Testis (tissue), 2 donors: Measurements from ENCODE around the gene PITPNM3.

Experiments used
- POLR2A ChIP-seq: fragments of 450-650 bp; IDR thresholded peaks from one replicate; pipeline ENCODE4 v1.6.1; 2017; ENCODE audit warnings: antibody characterized with exemption, mild to moderate bottlenecking, moderate library complexity
- TF ChIP-seq, protein P1 (sequence below), 3 experiments: fragments of 450-650 bp in 2 of 3; fragments of 200-600 bp in 1 of 3; sonication (generic) in 1 of 3; IDR thresholded peaks; one replicate each; pipeline ENCODE4 v1.5.1; 2016 to 2019; ENCODE audit warnings: antibody characterized with exemption in 3 of 3, mild to moderate bottlenecking in 2 of 3, moderate library complexity in 1 of 3

- TF ChIP-seq, protein P1, sequence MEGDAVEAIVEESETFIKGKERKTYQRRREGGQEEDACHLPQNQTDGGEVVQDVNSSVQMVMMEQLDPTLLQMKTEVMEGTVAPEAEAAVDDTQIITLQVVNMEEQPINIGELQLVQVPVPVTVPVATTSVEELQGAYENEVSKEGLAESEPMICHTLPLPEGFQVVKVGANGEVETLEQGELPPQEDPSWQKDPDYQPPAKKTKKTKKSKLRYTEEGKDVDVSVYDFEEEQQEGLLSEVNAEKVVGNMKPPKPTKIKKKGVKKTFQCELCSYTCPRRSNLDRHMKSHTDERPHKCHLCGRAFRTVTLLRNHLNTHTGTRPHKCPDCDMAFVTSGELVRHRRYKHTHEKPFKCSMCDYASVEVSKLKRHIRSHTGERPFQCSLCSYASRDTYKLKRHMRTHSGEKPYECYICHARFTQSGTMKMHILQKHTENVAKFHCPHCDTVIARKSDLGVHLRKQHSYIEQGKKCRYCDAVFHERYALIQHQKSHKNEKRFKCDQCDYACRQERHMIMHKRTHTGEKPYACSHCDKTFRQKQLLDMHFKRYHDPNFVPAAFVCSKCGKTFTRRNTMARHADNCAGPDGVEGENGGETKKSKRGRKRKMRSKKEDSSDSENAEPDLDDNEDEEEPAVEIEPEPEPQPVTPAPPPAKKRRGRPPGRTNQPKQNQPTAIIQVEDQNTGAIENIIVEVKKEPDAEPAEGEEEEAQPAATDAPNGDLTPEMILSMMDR (IDR thresholded peaks at IDR 0.05), result no peak
- no peak for TF ChIP-seq POLR2A
These were observed at the start of gene PITPNM3 for GRCh38 chr17:6556121-6557039.
